GM19099 (cell line): Measurements from ENCODE around the gene STMN3.

ENCODE experiments used
- POLR2A ChIP-seq: IDR thresholded peaks from 3 replicates; pipeline ENCODE4 v1.6.1; 2011; ENCODE audit warnings: low read depth; ENCODE audit not compliant: insufficient read length; ENCODE audit errors: extremely low read depth

The STMN3 gene

GRCh38 chr20:63653041-63653973 is at the start of gene STMN3:
TSS of gene STMN3 (minus strand) at chr20:63653424. CDS start at chr20:63653345, 79 bp downstream.
- no peak for TF ChIP-seq POLR2A

GRCh38 chr20:63702036-63702665 is 48.9 kb upstream of the STMN3 start:
- no peak for TF ChIP-seq POLR2A

- no peak for TF ChIP-seq POLR2A
These were observed 48.3 kb upstream of the STMN3 start for GRCh38 chr20:63701329-63702035.

- no peak for TF ChIP-seq POLR2A
These were observed 47.8 kb upstream of the STMN3 start for GRCh38 chr20:63701051-63701328.

- peak; percentile 13 for TF ChIP-seq POLR2A
These were observed 47.2 kb upstream of the STMN3 start for GRCh38 chr20:63700199-63701050.

- no peak for TF ChIP-seq POLR2A
These were observed 46.4 kb upstream of the STMN3 start for GRCh38 chr20:63699466-63700198.

GRCh38 chr20:63698739-63699465 is 45.7 kb upstream of the STMN3 start:
- TF ChIP-seq POLR2A: no peak

- peak; percentile 22 for TF ChIP-seq POLR2A
These were observed 44.8 kb upstream of the STMN3 start for GRCh38 chr20:63697868-63698545.

- TF ChIP-seq POLR2A: no peak
These were observed 44.2 kb upstream of the STMN3 start for GRCh38 chr20:63697357-63697867.

- peak; percentile 3 for TF ChIP-seq POLR2A
These were observed 43.6 kb upstream of the STMN3 start, which contains the start of gene TNFRSF6B for GRCh38 chr20:63696628-63697356. TSS of gene TNFRSF6B (plus strand) at chr20:63696652. CDS start at chr20:63696768, 116 bp downstream.

- no peak for TF ChIP-seq POLR2A
These were observed 43.0 kb upstream of the STMN3 start for GRCh38 chr20:63696306-63696627.

GRCh38 chr20:63695424-63696305 is 42.4 kb upstream of the STMN3 start:
- TF ChIP-seq POLR2A: no peak
